Liver (tissue), 9 donors: ENCODE results near the gene EHBP1. TPM values are rescaled to one million over a fixed set of nuclear protein-coding genes. Genes with fewer than 3 reads are reported as not detected.

ENCODE experiments used
- DNase-seq: peaks from one replicate; pipeline ENCODE4 v3.0.0-alpha.2; 2017; ENCODE audit warnings: low spot score
- H3K27ac ChIP-seq, 2 donors: one replicate each; pipeline ENCODE4 v1.7.0; 2013; ENCODE audit warnings: inconsistent platforms in 2 of 2, low read length in 2 of 2, control low read depth in 1 of 2, low read depth in 1 of 2, mild to moderate bottlenecking in 1 of 2
- H3K27me3 ChIP-seq, 4 donors: one replicate each; pipeline versions ENCODE4 v1.6.1 to v1.7.0; 2013; ENCODE audit warnings: low read length in 3 of 4, inconsistent platforms in 1 of 4, mild to moderate bottlenecking in 1 of 4, moderate library complexity in 1 of 4; ENCODE audit not compliant: control insufficient read depth in 4 of 4, insufficient read depth in 4 of 4
- H3K36me3 ChIP-seq, 4 donors: one replicate each; pipeline versions ENCODE4 v1.6.1 to v1.7.0; 2013; ENCODE audit warnings: low read length in 3 of 4, mild to moderate bottlenecking in 3 of 4, low read depth in 1 of 4, moderate library complexity in 1 of 4; ENCODE audit not compliant: control insufficient read depth in 4 of 4, insufficient read depth in 3 of 4
- H3K4me1 ChIP-seq, 4 donors: one replicate each; pipeline versions ENCODE4 v1.6.1 to v1.7.0; 2013; ENCODE audit warnings: low read length in 3 of 4, mild to moderate bottlenecking in 3 of 4, moderate library complexity in 1 of 4; ENCODE audit not compliant: control insufficient read depth in 4 of 4, insufficient read depth in 4 of 4
- H3K4me3 ChIP-seq, 3 donors: one replicate each; pipeline versions ENCODE4 v1.6.1 to v1.7.0; 2013; ENCODE audit warnings: low read length in 3 of 3, control low read depth in 1 of 3, low read depth in 1 of 3, mild to moderate bottlenecking in 1 of 3
- H3K9ac ChIP-seq, 2 donors: one replicate each; pipeline ENCODE4 v1.7.0; 2013; ENCODE audit warnings: low read length in 2 of 2, mild to moderate bottlenecking in 2 of 2, moderate library complexity in 2 of 2, control low read depth in 1 of 2, low read depth in 1 of 2
- H3K9me3 ChIP-seq, 4 donors: one replicate each; pipeline versions ENCODE4 v1.6.1 to v1.7.0; 2013; ENCODE audit warnings: low read length in 3 of 4; ENCODE audit not compliant: control insufficient read depth in 4 of 4
- EGR1 ChIP-seq, 2 donors: IDR thresholded peaks; 2 replicates each; pipeline ENCODE4 v1.6.1; 2016 to 2018; ENCODE audit warnings: antibody characterized with exemption in 2 of 2, low read depth in 2 of 2
- FOXA1 ChIP-seq: IDR thresholded peaks from 2 replicates; pipeline ENCODE4 v1.6.1; 2016; ENCODE audit warnings: antibody characterized with exemption
- GABPA ChIP-seq, 2 donors: IDR thresholded peaks in 1 of 2; conservative IDR thresholded peaks in 1 of 2; 2 replicates each; pipeline ENCODE4 v1.6.1; 2016; ENCODE audit warnings: antibody characterized with exemption in 2 of 2, mild to moderate bottlenecking in 1 of 2, moderate library complexity in 1 of 2
- RAD21 ChIP-seq, 2 donors: IDR thresholded peaks; 2 replicates each; pipeline ENCODE4 v1.6.1; 2016; ENCODE audit warnings: antibody characterized with exemption in 2 of 2, mild to moderate bottlenecking in 2 of 2
- RXRA ChIP-seq, 2 donors: IDR thresholded peaks; 2 replicates each; pipeline ENCODE4 v1.6.1; 2017 to 2018; ENCODE audit warnings: antibody characterized with exemption in 2 of 2, mild to moderate bottlenecking in 1 of 2
- TAF1 ChIP-seq: conservative IDR thresholded peaks from 2 replicates; pipeline ENCODE4 v1.6.1; 2016; ENCODE audit warnings: antibody characterized with exemption, mild to moderate bottlenecking
- YY1 ChIP-seq: IDR thresholded peaks from 2 replicates; pipeline ENCODE4 v1.6.1; 2016; ENCODE audit warnings: antibody characterized with exemption, mild to moderate bottlenecking
- WGBS: extraction: QIAGEN DNeasy Blood & Tissue Kit; methylation state at CpG from one replicate; pipeline ENCODE4 v1.1.7; 2013; 5-methylcytosine and 5-hydroxymethylcytosine counted together
- polyA plus RNA-seq, 2 donors: library from polyadenylated mRNA; stranded (reverse) in 1 of 2; unstranded in 1 of 2; fragments of 200-250 nt in 1 of 2; fragments of >200 nt in 1 of 2; fragmentation: Nextera tagmentation in 1 of 2; extraction: Ambion mirVana in 1 of 2; gene quantifications; one replicate each; pipeline versions ENCODE4 v1.2.1 to v1.2.3, GENCODE V29; 2013 to 2015
- total RNA-seq, 2 donors: library from RNA; depleted of rRNA; stranded (reverse); fragments of >200 nt; gene quantifications; one replicate each; pipeline ENCODE4 v1.2.3, GENCODE V29; 2014
- TF ChIP-seq, protein P1 (sequence below): IDR thresholded peaks from 2 replicates; pipeline ENCODE4 v1.6.1; 2016; ENCODE audit warnings: antibody characterized with exemption, mild to moderate bottlenecking
- TF ChIP-seq, protein P2 (sequence below): IDR thresholded peaks from 2 replicates; pipeline ENCODE4 v1.6.1; 2016; ENCODE audit warnings: antibody characterized with exemption
- TF ChIP-seq, protein P3 (sequence below): IDR thresholded peaks from 2 replicates; pipeline ENCODE4 v1.6.1; 2016; ENCODE audit warnings: antibody characterized with exemption
- donor health status: healthy.
- donor health status: healthy.
- donor health status: healthy.
- donor health status: healthy.
- donor health status: healthy.

The EHBP1 gene
- total and polyA plus RNA-seq, 4 donors, result 16.6 to 85.8 (median 24.4) TPM

DNA sequence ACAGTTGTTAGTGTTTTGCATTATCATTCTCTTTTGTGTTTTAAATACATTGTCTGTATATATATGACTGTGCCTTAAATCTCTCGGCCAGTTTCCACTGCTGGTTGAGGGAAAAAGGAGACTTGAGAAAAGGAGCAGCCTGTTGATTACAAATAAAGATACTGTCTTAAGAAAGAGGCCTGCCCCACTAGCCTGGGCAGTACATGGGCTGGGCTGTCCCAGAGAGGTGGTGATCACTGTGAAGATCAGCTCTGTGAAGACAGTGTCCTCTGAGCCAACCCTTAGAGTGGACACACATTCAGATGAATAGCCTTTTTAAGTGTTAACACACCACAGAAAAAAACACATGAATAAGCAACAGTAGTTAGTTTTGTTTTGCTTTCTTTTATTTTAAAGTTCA is 335.1 kb downstream of the EHBP1 start:
- no peaks in the 10 kb centered on the region for H3K4me1 ChIP-seq
- 95% methylated on average over 1 of the region's 1 CpG for WGBS

DNA sequence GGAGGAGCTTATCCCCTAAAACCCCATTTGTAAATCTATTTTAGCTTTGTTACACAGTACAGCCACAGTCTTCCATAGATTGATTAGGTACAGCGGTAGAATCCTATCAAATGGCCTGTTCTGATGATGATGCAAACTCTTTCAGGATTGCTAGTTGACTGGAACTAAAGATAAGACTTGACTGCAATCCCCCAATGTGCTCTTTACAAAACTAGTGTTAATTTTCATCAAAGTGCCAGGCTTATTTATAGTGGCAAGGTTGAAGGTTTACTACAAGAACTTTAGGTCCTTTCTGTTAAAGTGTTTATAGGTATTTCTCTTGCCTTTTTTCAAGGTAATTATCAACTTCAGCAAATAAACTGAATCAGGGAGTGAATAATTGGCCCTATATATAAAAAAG is 336.1 kb downstream of the EHBP1 start:
- whole genome bisulfite sequencing, result 100% methylated on average over 1 of the region's 1 CpG
- TF ChIP-seq, protein P1, sequence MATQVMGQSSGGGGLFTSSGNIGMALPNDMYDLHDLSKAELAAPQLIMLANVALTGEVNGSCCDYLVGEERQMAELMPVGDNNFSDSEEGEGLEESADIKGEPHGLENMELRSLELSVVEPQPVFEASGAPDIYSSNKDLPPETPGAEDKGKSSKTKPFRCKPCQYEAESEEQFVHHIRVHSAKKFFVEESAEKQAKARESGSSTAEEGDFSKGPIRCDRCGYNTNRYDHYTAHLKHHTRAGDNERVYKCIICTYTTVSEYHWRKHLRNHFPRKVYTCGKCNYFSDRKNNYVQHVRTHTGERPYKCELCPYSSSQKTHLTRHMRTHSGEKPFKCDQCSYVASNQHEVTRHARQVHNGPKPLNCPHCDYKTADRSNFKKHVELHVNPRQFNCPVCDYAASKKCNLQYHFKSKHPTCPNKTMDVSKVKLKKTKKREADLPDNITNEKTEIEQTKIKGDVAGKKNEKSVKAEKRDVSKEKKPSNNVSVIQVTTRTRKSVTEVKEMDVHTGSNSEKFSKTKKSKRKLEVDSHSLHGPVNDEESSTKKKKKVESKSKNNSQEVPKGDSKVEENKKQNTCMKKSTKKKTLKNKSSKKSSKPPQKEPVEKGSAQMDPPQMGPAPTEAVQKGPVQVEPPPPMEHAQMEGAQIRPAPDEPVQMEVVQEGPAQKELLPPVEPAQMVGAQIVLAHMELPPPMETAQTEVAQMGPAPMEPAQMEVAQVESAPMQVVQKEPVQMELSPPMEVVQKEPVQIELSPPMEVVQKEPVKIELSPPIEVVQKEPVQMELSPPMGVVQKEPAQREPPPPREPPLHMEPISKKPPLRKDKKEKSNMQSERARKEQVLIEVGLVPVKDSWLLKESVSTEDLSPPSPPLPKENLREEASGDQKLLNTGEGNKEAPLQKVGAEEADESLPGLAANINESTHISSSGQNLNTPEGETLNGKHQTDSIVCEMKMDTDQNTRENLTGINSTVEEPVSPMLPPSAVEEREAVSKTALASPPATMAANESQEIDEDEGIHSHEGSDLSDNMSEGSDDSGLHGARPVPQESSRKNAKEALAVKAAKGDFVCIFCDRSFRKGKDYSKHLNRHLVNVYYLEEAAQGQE, result no peak
- no peak for TF ChIP-seq RAD21 (IDR thresholded peaks at IDR 0.05)
- TF ChIP-seq, protein P2, sequence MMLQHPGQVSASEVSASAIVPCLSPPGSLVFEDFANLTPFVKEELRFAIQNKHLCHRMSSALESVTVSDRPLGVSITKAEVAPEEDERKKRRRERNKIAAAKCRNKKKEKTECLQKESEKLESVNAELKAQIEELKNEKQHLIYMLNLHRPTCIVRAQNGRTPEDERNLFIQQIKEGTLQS, result no peak
- TF ChIP-seq, protein P3, sequence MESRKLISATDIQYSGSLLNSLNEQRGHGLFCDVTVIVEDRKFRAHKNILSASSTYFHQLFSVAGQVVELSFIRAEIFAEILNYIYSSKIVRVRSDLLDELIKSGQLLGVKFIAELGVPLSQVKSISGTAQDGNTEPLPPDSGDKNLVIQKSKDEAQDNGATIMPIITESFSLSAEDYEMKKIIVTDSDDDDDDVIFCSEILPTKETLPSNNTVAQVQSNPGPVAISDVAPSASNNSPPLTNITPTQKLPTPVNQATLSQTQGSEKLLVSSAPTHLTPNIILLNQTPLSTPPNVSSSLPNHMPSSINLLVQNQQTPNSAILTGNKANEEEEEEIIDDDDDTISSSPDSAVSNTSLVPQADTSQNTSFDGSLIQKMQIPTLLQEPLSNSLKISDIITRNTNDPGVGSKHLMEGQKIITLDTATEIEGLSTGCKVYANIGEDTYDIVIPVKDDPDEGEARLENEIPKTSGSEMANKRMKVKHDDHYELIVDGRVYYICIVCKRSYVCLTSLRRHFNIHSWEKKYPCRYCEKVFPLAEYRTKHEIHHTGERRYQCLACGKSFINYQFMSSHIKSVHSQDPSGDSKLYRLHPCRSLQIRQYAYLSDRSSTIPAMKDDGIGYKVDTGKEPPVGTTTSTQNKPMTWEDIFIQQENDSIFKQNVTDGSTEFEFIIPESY, result no peak
- Histone ChIP-seq H3K27ac (no peak overlapping the region), H3K36me3 (peaks cover 8 to 15% (median 10%) of the 10 kb centered on the region in 4 donors), H3K9me3 (no peaks in the 10 kb centered on the region), H3K9ac (no peak overlapping the region), H3K4me3 (no peak overlapping the region), H3K27me3 (peaks cover 0 to 2% (median 0%) of the 10 kb centered on the region in 4 donors), H3K4me1 (no peaks in the 10 kb centered on the region)
- DNase-seq, result no peak

More for the DNA sequence above, 335.1 kb downstream of the EHBP1 start:
- Histone ChIP-seq H3K27me3 (peaks cover 0 to 2% (median 0%) of the 10 kb centered on the region in 4 donors), H3K36me3 (peaks cover 5 to 10% (median 8%) of the 10 kb centered on the region in 4 donors), H3K9ac (no peak overlapping the region), H3K27ac (no peak overlapping the region), H3K4me3 (no peak overlapping the region), H3K9me3 (no peaks in the 10 kb centered on the region)
- no peak for TF ChIP-seq RAD21 (IDR thresholded peaks at IDR 0.05)
- TF ChIP-seq GABPA (IDR thresholded peaks at IDR 0.05 in 1 of 2, conservative IDR thresholded peaks at IDR 0.05 in 1 of 2), result no peak
- TF ChIP-seq RXRA (IDR thresholded peaks at IDR 0.05), result no peak
- no peak for TF ChIP-seq YY1
- no peak for TF ChIP-seq EGR1 (IDR thresholded peaks at IDR 0.05; ENCODE audit: low read depth in 2 of 2)
- TF ChIP-seq TAF1, result no peak
- TF ChIP-seq FOXA1, result no peak
- TF ChIP-seq, protein P3, result no peak
- DNase-seq, result no peak
